GM18511 (cell line): ENCODE results near the gene CXCR2.
"Not testable (repeated sequence)": the region's sequence is repeated elsewhere in the genome, so short reads cannot be mapped to it uniquely, and the experiment has no call there.

Experiments
- ATAC-seq: cut with Tn5 transposase; IDR thresholded peaks from one replicate; pipeline ENCODE4 v1.9.1; 2021; ENCODE audit warnings: mild to moderate bottlenecking, moderate library complexity; ENCODE audit not compliant: unreplicated experiment

CXCR2 gene

DNA sequence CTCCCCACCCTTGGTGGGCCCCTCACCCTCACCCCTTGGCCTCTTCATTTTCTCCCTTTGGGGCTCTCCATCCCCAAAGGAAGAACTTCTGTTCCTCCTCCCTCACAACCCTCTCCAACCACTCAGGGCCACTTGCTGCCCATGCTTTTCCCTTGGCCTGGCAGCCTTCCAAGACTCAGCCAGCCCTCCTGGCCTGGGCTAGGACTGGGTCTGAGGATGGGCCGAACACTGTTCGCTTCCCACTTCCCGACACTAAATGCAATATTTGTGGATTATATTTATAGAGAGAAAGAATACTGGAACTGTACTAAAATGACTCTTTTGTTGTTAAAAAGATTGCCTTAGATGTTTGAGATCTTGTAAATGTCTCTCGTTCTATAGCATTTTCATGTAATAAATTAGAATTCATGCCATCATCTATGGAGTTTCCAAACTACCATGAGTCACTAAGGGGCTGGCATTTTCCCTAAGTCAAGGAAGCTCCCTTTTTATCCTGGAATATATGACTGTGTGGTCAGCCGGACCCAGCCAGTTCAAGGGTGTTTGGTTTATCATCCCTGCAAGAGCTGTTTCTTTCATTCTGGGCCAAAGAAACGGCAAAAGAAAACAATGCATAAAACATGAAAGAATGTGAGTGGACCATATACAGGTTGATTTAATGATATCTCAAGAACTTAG is 3.8 kb downstream of the CXCR2 start:
- no peak for ATAC-seq

DNA sequence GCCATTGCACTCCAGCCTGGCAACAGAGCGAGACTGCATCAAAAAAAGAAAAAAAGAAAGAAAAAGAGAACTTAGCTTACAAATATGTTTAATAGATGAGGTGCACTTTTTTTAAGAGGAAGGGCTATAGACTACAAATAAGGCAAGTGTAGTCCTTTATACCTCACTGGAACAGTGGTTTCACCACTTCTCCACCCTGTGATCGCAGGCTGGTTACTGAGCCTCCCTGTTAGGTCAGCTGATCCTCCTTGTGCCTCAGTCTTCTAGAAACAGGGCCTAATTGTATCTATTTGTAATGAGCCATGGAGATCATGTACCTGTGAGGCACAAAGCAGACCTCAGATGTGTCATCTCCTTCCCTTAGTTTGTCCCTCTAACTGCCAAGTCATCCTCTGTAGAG is 4.5 kb downstream of the CXCR2 start:
- ATAC-seq = no peak

DNA sequence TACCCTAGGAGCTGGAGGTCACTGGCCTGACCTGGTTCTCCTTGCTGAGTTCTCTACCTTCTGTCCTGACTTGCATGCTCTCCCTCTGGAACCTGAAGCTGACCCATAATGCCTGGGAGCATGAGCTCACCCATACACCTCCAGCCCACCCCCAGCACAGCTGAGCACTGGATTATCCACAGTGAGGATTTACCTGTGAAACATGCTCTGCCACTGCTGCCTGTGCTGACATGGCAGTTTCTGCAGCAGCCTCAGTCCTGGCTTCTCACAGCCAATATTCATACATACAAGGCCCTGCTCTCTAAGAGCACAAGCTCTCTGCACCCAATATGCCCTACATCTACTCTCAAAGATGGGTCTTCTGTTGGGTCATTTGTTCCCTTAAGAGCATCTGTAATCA is 5.0 kb downstream of the CXCR2 start:
- ATAC-seq = no peak

DNA sequence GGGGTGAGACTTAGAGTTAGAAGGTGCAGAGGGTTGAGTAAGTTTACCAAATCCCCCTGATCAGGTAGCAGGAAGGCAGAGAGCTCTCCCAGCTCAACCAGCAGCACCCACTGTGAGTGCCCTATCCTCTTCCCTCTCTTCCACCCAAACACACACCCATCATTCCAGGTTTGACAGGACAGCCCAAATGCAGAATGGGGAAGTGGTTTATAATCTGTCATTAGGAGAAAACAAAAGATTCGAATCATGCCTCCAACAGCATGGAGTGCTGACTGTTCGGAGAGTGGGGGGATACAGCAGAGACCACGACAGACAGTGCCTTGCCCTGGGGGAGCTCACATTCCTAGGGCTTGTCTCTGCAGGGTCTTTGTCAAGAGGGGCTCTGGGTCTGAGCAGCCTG is 11.7 kb downstream of the CXCR2 start:
- ATAC-seq = no peak

DNA sequence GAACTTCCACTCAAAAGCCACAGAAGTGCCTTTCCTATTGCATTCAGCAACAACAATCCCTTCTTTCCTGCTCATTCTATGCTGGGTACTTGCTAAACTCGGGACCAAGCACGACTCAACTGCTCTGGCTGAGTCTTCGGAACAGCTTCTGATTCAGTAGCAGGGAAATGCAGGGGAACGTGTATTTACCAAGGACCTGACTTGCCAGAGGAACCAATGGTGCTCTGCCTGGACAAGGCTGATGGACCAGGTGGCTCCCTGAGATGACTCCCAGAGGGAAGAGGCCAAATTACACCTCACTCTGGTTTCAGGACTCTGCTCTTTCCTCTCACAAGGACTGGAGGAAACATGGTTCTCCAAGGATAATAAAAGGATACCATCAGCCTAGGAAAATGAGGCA is 12.2 kb downstream of the CXCR2 start:
- no peak for ATAC-seq

DNA sequence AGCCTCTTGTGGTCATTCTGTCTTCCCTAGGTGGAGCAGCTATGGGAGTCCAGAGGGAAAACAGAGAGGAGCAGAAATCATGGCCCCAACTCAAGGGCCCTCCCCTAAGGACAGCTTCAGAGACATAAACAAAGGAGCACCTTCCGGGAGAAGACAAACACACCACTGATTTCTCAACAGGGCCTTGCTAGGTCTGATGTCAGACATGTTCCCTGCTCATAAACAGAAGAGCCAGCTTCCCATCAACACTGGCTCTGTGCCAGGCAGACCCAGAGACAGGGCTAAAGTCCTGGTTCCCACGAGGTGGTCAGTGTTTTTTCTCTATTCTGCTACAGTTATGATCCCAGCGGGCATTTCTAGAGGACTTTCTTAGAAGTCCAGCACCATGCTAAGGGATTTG is 19.3 kb downstream of the CXCR2 start:
- ATAC-seq = no peak

DNA sequence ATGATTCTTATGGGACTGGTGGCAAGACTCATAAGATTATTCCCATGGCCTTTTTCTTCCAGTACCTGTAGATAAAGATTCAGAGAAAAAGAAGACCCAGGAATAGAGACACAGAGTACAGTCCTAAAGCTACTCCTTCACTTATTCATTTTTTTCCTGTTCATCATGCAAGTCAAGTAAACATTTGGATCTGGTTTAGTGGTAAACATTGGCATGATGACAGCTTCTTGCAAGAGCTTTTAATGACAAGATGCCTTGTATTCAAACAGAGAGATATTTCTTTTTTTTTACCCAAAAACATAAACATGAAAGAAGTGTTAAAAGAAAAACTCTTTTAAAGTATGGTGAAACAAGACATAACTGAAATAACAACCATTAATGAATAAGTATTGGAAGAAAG is 20.2 kb downstream of the CXCR2 start:
- ATAC-seq = no peak

DNA sequence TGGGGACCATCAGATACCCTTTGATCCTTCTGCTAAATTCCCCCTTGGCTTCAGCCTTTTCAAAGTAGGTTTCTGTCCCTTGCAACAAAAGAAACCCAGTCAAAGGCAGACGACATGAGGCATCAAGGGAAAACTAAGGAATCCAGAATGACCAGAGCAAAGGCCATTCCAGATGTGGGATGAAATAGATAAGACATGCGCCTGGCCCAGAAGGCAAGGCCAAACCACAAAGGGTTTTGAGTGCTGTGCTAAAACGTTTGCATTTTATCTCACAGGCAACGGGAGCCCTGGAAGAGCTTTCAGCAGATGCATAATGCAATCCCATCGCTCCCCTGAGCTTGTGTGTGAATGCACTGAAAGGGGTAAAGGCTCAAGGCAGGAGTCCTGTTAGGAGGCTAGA is 23.3 kb downstream of the CXCR2 start:
- ATAC-seq = no peak

DNA sequence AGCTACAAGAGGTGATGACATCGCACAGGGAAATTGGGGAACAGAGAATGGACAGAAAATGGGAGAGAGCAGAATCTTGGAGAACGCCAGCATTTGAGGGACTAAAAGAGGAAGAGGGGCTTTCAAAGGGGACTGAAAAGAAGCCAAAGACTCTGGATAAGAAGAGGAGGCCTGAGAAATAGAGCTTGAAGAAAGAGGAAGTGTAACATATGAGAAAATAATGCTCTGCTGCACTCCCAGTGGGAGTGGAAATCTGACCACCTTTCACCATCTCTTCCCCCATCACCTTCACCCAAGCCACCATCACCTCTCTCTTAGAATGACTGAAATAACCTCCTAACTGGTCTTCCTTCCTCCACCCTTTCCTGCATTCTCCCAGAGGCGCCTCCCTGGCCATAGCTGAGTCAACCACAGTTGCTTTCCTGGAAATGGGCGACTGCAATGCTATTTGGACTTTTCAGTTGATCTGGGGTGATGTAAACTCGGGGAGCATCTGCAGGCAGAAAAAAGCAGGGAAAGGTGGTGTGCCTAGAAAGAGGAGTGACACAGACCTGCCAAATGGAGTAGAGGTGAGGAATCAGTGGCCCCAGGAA is 24.1 kb downstream of the CXCR2 start:
- no peak for ATAC-seq

DNA sequence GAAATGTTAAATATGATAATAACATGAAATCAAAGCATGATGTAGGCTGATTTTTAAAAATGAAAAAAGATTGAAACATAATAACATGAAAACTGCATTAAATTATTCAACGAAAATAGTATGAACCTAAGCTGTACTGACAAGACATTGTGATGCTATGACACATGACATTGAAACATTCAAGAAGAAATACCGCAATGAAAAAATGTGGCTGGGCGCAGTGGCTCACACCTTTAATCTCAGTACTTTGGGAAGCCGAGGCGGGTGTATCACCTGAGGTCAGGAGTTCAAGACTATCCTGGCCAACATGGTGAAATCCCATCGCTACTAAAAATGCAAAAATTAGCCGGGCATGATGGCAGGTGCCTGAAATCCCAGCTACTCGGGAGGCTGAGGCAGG is 26.3 kb downstream of the CXCR2 start:
- no peak for ATAC-seq

DNA sequence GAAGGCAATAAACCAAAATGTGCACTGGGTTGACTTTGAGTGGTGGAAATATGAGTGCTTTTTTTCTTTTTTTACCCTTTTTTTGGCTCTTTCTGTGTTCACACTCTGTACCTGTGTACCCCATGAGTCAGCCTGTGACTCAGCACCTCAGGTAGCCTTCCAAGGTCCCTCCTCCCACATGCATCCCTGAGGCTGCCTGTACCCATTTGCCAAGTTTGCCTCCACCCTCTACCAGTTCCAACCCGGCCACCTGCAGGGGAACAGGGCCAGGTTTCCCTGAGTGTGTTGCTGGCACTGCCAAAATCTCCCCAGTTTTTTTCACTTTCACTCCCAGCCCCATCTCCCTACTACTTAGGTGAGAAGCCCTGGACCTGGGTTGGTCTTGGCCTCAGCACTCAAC is 26.9 kb downstream of the CXCR2 start:
- ATAC-seq = no peak

DNA sequence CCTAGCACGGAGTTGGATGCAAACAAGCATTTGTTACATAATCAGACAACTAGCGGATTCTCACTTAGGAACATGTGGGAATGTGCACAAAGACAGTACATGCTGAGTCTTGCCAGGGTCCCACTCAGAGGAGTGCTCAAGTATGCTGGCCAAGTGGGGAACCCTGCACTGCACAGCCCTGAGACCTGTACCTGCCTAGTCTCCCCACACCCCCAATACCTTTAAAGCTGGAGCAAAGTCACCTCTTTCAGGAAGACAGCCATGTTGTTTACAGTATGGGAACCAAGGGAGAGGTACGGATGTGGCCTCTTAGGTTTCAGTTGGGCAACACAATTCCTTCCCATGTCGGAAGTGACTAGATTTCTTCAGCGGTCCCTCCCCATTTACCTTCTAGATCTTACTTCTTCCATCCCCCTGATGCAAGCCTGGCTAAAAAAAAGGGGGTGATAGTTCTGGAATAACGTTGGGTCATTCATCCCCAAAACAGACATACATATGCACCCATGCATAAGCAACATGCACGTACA is 30.2 kb downstream of the CXCR2 start:
- no peak for ATAC-seq

DNA sequence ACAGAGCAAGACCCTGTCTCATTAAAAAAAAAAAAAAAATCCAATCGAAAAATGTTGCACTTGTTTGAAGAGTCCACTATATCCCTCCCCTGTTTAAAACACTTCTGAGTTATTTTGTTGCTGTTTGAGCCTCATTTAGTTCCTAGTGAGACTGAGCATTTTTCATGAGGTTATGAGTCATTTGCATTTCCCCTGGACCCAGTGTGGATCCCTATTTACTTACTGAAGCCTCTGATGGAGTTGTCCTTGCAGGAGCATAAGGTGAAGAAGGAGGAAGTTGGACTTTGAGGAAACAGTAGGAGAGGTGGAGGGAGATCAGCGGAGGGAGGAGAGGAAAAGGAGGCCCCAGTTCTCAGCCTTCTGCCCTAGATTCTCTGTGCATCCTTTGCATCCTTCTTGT is 35.8 kb downstream of the CXCR2 start:
- ATAC-seq = no peak

DNA sequence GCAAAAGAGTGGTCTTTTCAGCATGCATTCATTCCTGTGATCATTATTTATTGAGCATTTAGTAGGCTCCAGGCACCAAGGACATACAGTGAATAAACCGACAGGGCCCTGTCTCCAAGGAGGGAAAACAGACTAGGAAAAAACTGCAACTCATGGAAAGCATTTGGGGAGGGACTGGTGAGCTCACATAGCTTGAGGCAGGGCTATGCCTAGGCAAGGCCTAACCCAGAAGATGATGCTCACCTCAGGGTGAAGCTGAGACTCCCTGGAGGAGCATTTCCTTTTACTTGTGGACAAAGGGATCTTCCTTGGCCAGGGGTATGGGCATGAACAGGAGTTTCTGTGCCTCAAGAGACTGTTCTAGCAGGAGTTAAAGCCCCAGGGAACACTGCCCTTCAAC is 37.0 kb downstream of the CXCR2 start:
- ATAC-seq = no peak

DNA sequence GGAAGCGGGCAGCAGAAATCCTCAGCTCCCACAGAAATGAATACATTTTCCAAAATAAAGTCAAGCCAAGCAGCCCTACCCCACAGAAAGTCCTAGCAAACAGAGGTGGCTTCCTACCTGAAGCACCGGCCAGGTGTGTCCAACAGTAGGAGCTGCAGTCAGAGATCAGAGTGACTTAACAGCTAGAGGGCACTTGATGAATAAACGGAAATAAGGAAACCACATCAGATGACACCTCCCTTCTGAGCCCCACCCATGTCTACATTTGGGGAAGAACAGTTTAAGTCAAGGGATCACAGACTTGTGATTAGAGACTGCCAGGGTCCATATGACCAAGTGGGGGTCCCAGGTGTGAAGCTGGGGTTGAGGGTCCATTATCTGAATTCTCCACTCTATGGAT is 41.0 kb downstream of the CXCR2 start, which contains the start of gene CXCR1:
TSS of gene CXCR1 (minus strand) at position 172 of the 400 bp plus-strand sequence. CDS start 1,751 bp downstream, outside the sequence.
- ATAC-seq = no peak

DNA sequence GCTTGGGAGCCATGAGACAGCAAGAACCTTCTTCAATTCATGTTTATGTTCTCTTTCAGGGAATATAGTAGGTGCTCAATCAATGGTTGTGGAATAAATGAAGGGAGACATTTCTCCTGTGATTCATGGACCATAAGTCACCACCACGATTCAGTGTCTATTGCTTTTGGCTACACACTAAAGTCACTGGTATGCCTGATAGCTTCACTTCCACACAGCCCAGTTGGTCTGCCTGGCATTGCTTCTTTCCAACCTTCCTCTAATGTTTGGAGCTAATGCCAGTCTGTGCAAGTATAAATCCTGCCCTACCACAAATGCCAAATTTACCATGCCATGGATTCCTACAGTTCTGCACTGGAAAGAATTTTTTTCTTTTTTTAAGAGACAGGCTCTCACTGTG is 42.2 kb downstream of the CXCR2 start:
- no peak for ATAC-seq

DNA sequence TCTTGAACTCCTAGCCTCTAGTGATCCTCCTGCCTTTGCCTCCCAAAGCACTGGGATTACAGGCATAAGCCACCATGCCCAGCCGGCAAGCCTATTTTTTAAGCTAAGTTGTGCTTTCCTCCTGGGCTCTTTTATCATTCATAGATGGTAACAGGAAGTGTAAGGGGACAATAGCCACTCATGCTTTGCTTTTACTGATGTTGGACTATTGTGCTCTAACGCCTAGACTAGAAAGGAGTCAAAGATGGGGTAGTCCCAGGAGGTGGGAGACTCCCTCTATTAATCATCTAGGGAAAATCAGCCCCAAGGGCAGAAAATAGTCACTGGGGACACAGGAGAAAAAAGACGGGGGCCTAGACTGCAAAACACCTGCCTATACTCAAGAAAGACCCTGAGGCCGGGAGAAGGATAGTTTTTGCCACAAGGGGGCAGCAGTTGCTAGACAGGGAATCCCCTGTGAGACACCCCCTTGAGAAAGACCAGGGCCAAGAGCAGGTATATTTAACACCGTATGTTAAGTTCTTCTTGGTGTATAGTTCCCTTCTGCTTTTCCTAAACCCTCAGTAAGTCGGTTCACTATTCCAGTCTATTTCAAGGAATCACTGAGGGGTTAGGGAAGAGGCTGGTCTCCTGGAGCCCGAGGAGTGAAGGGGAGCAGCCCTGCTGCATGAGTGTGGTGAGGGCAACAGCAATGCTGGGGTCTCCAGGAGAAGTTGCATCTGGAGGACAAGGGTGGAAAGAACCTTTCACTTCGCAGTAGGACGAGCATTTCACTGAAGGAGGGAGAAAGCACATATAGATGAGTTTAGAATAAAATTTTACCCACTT is 43.0 kb downstream of the CXCR2 start:
- ATAC-seq = peak; percentile 65

DNA sequence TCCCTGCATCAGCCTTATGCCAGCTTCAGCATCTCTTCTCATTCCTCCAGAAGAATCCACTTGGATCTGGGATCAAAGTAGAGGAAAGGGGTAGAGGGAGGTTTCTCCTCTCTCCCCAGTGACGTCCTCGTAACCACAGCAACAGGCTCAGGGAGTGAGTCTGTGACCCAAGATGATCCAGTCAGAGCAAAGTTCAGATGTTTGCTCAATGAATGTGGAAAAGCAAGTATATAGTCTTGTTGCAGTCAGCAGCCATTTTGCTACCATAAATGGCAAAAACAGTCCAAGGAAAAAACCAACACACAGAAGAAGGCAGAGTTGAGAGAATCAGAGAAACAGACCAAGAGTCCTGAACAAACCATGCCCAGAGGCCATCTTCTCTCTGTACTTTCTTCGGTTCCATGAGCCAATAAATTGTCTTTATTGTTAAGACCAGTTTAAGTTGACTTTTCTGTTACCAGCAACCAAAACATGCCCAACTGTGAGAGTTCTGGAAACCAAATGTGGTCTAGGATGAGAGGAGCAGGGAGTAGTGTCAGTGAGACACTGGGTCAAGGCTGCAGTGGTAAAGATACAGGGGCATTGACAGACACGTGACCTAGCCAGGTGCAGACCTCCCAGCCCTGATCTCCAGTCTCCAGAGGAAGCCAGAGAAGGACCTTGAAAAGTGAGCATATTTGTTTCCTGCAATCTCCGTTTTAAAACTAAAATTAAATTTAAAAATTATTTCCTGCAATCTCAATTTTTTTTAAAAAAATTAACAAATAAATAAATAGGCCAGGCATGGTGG is 44.1 kb downstream of the CXCR2 start:
- no peak for ATAC-seq

DNA sequence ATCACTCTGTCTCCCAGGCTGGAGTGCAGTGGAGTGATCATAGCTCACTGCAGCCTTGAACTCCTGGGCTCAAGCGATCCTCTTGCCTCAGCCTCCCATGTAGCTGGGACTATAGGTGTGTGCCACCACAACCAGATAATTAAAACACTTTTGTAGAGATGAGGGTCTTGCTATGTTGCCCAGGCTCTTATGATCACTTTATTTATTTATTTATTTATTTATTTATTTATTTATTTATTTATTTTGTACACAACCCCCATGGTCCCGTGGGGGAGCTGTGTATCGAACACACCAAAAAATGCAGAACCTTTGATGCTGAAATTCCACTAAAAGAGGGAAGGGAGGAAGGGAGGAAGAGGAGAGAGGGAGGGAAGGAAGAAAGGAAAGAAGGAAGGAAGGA is 45.9 kb downstream of the CXCR2 start:
- not testable (repeated sequence) for ATAC-seq

DNA sequence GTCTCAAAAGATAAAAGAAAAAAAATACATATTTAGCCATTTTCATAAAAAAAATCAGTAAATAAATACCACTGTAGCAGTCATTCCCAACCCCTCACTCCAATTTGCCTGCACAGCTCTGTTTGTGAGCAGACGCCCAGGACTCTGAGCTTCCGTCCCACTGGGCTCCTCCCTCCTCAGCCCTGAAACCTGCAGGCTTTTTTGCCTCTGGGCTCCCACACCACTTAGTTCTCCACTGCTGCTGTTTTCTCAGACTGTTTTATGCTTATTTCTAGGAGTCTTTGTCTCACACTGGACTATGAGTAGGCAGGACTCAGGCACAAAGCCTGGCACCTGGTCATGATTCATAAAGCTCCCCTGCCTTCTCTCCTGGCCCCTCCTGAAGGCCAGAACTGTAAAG is 47.0 kb downstream of the CXCR2 start:
- ATAC-seq = no peak

DNA sequence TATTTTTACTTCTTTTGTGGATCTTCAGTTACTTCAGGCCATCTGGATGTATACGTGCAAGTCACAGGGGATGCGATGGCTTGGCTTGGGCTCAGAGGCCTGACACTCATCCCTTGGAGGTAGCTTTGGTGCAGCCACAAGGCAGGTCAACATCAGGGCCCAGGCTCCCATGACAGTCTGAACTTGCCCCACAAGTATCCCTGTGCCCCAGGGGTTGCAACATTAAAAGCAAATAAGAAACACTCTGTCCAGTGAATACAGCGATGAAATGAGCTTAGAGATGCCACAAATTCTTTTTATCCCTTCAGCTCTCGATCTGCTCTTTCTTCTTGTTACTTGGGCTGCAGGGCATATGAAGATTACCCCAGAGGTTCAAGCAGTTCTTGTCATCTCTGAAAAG is 54.0 kb downstream of the CXCR2 start:
- no peak for ATAC-seq
